AG08396 (cell line): ENCODE measurements around the gene GATA5.
A peak's percentile ranks its signal among the peaks of the same experiment; 100 is the strongest.

Experiments used
- DNase-seq: peaks from one replicate; pipeline ENCODE4 v3.0.0; 2012; ENCODE audit warnings: low spot score, mixed read lengths

Gene GATA5

DNA sequence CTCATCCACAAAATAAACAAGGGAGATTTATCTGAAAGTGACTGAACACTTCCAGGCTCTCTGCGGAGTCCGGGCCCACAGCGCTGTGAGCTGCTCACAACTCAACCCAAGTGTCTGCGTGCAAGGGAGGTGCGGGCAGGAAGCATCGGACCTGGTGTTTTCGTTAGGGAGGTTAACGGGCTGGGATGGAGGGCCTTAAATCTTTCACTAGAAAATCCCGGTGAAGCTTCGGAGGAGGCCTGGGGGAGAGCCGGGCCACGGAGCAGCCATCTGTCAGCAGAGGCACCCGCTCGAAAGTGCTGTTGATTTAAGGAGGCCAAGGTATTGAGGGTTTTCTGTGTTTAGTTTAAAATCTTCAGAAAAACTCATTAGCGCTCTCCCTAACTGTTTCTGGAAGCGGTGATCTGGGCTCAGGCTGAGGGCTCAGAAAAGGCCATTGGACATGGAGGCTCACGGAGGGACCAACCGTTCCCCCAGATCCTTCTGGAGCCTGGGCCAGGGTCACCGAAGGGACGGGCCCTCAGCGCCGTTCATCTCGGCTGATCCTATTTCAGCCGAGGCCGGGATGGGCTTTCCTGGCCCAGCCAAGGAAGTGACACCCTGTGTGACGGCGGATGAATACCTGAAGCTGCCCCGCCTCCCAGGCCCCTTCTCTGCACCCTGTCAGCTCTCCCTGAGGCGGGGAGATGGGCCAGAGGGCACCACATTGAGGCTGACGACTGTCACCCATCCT lies 20.7 kb downstream of the GATA5 start:
- DNase-seq, result no peak

DNA sequence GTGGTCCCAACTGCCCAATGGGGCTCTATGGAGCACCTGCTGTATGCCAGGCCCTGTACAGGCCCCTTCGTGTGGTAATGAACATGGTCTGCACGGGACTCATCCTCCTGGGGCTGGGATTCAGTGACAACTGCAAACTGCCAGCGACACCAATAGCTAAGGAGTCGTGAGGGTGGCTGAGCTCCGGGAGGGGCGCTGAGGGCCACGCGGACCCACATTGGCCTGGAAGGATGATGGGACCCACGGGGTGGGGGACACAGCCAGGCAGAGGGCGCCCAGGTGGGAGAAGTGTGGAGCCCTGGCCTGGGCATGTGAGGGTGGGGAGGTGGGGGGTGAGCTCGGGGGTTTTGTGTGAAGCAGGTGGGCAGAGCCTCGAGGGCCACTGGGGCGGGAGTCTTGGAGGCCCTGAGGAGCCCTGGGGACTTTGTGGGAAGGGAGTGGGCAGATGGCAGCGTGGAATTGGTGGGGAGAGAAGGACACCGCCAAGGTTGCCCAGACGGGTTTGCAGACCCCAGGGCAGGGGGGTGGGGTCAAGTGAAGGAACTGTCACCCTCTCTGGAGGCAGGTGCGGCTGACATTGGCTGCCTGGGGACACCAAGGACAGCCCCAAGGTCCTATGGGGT lies 22.5 kb downstream of the GATA5 start:
- DNase-seq, result no peak

- DNase-seq, result no peak
These were observed 23.2 kb downstream of the GATA5 start for GRCh38 chr20:62452475-62453095.

DNA sequence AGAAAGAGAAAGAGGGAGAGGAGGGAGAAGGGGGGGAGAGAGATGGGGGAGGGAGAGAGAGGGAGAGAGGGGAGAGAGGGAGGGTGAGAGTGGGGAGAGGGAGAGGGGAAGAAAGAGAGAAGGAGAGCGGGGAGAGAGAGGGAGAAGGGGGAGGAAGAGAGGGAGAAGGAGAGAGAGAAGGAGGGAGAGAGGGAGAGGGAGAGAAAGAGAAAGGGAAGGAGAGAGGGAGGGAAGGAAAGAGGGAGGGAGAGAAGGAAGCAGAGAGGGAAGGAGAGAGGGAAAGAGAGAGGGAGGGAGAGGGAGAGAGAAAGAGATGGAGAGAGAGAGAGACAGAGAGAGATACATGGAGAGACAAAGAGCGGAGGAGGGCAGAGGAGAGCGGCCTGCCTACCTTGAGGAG lies 23.8 kb downstream of the GATA5 start:
- no peak for DNase-seq

DNA sequence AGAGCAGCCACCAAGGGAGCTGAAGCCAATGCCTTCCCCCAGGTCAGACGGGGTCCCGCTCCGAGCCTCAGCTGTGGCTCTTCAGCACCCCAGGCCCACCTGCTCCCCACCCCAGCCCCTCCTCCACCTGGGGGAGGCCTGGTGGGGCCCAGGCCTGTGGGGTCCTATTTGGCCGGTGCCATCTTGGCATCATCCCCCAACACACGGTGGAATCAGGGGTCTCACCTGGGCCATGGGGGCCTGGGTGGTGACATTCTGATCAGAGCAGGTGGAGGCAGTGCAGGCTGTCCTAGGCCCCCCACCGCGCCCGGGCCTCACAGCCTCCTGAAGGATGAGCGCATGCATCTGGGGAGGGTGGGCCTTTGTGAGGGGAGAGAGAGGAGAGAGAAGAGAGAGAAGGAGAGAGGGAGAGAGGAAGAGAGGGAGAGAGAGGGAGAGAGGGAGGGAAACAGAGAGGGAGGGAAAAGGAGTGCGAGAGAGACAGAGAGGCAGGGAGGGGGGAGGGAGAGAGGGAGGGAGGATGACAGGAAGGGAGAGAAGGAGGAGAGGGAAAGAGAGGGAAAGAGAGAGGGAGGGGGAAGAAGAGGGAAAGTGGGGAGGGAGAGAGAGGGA lies 24.5 kb downstream of the GATA5 start:
- DNase-seq, result no peak

DNA sequence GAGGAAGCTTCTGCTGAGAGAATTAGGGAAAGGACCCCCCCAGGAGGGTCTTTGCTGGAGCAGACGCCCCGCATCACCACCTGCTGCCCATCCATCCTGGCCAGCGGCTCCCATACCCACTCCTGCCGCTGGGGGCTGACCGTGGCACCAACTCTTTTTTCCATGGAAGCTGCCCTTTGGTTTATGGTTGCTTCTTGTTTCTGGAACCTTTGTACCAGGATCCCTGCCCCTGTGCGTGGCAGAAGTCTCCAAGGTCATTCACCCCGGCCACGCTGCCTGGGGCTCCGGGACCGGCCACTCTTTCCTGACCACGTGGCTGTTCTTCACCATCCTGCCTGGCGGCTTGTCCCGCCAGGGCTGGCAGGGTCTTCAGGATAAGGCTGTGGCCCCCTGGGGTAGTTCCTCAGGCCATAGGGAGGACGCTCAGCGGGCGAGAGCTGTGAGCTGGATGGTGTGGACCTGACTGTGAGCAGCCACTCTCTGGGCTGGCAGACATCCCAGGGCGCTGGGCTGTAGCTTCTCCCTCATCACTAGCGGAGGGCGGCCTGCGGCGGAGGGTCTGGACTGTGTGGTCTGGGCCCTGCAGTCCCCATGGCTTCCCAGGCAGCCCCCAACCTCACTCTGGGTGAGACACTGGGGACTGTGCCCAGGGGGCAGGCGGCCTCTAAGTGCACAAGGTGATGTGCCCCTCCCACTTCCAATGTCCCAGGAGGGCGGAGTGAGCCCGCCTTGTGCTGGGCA lies 25.7 kb downstream of the GATA5 start:
- no peak for DNase-seq

DNA sequence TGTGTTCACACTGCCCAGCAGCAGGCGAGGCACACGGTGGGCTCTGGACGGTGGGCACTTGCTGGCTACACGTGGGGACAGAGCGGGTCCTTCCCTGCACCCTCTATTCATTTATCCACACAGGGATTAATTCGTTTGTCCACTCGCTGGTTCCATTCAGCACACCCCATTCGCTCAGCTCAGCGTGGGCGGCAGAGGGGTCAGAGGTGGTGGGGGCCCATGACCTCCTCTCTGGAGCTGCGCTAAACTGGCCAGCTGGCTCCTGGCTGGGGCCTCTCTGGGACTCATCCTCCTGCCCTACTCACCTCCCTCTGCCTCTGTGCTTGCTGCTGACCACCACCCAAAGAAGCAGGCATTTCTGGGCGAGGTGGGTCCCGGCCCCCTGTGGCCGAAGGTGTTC lies 27.0 kb downstream of the GATA5 start:
- DNase-seq, result no peak

DNA sequence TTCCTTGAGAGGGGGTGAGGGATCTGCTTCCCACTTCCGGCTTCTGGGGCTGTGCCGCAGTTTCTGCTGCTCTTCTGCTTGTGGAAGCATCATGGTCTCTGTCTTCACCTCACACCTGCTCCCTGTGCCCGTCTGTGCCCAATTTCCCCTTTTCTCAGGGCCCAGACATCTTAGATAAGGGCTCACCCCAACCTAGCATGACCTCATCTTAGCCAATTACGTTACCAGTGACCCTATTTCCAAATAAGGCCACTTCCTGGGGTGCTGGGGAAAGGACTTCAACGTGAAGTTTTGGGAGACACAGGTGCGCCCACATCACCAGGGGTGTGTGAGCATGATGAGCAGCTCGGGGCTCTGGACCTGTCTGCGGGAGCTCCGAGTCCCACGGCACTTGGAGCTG lies 27.8 kb downstream of the GATA5 start:
- no peak for DNase-seq

- no peak for DNase-seq
These were observed 28.6 kb downstream of the GATA5 start for GRCh38 chr20:62446888-62447869.

GRCh38 chr20:62446481-62446880 lies 29.3 kb downstream of the GATA5 start:
- DNase-seq, result no peak

- DNase-seq, result no peak
These were observed 30.0 kb downstream of the GATA5 start for GRCh38 chr20:62445553-62446340.

DNA sequence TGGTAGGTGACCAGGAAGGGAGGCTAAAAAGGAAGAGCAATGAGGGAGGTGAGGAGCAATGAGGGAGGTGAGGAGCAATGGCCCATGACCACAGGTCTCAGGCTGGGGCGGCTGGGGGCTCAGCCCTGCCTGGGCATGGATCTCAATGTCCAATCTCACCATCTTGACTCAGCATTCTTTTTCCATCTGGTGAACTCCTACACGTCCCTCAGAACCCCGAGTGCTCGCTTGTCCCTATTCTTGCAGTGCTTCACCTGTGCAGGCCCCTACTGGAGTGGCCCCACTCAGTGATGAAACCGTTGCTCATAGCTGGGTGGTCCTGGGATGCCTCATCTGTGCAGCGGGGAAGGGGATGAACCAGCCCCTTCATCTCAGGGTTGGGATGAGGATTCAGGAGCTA lies 31.5 kb downstream of the GATA5 start:
- no peak for DNase-seq

DNA sequence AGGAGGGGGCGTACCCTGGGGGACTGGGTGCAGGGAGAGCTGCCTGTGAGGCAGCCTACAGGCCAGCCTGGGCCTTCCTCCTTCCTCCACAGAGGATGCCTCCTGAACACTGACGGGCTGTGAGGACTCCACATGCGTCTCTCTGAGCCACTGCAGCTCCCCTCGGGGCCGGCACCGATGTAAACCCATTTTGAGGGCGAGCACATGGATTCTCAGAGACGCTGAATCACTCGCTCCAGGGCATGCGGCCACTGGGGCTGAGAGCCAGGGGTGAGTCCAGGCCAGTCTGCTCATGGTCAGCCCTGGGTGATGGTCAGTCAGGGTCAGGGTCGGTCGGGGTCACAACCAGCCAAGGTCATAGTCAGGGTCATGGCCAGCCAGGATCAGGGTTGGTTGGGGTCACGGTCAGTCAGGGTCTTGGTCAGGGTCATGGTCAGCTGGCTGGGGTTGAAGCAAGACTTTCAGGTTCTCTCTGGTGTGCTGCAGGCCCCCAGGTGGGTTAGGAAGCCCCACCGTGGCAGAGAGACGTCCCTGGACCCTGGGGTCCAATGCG lies 33.7 kb downstream of the GATA5 start:
- no peak for DNase-seq

DNA sequence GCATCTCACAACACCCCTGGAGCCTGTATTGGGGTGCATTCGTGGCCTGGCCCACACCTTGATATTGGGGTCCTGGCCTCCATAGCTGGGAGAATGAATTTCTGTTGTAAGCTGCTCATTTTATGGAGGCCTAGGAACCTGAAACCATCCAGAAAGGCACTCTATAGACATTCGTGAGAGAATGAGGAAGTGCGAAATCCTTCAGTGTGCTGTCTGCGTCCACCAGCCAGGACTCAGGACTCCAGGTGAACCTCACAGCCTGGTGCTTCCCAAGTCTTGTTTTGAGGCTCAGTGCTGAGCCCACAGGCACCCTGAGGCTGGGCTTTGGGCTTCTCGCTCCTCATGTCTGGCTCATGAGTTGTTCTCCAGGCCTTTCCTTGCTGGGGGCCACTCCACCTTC lies 36.6 kb downstream of the GATA5 start:
- DNase-seq, result no peak

DNA sequence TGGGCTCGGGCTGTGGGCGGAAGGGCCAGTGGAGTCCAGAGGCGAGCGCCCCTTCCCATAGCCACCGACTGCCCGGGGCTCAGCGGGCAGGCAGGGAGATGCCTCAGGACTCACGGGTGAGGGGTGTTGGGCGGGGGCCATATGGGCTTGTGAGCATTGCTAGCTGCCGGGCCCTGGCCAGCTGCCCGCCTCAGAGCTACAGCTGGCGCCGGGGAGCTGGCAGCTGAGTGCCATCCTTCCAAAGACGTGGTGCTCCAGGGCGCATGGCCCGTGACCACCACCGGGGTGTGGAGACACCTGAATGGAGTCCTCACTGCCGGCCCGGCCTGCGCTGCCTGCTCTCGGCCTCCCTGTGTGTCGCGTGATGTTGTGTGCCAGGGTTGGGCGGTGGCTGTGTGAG lies 37.9 kb downstream of the GATA5 start:
- no peak for DNase-seq

DNA sequence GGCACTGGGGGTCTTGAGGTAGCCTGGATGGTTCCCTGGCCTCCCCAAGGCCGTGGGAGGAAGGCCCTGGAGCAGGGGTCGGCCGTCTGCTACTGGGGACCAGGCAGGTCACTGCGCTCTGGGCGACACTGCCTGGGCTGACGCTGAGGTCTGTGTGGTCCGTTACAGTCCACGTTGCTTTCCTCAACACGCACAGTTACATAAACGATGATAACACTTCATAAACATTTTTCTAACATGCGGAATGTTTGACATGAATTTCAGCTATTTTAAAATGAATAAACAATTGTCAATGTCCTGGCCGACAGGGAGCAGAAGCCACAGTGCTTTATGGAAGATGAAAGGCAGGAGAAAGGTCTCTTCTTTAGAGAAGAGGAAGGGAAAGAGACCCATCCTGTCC lies 38.3 kb downstream of the GATA5 start:
- peak; percentile 61 for DNase-seq

GRCh38 chr20:62436692-62437091 lies 39.1 kb downstream of the GATA5 start:
- no peak for DNase-seq

GRCh38 chr20:62433658-62434497 lies 41.9 kb downstream of the GATA5 start:
- DNase-seq, result no peak

GRCh38 chr20:62430866-62431447 lies 44.8 kb downstream of the GATA5 start:
- no peak for DNase-seq
